Measurements from ENCODE around the gene ZNF792. TPM values are rescaled to one million over a fixed set of nuclear protein-coding genes. Genes with fewer than 3 reads are reported as not detected.
"Not testable (repeated sequence)": the region's sequence is repeated elsewhere in the genome, so short reads cannot be mapped to it uniquely, and the experiment has no call there.

ZNF792 gene
- total and polyA plus RNA-seq, 8 donors: 8.0 to 10.8 (median 9.7) TPM

GRCh38 chr19:34997071-34997617 is 33.1 kb upstream of the ZNF792 start:
- Histone ChIP-seq H3K9me3 (no peaks in the 10 kb centered on the region), H3K36me3 (peaks cover 0 to 2% of the 10 kb centered on the region in 2 donors), H3K27ac (peak overlapping the region; percentile 33 to 97), H3K4me3 (no peak overlapping the region), H3K27me3 (no peaks in the 10 kb centered on the region), H3K4me1 (peaks cover 22 to 69% of the 10 kb centered on the region in 2 donors)
- DNase-seq: no peak
- no peak for ATAC-seq
- intact Hi-C loops (cut with DNase I): no loop called here
- no peak for TF ChIP-seq CTCF (IDR thresholded peaks at IDR 0.05)

- intact Hi-C loops (cut with DNase I): no loop called here
- Histone ChIP-seq H3K9me3 (no peaks in the 10 kb centered on the region), H3K36me3 (no peaks in the 10 kb centered on the region), H3K4me3 (no peak overlapping the region), H3K27ac (peak overlapping the region; percentile 70 to 76), H3K4me1 (peaks cover 17 to 58% of the 10 kb centered on the region in 2 donors), H3K27me3 (no peaks in the 10 kb centered on the region)
- TF ChIP-seq CTCF (IDR thresholded peaks at IDR 0.05): no peak
- ATAC-seq (no peak), DNase-seq (no peak)
These were observed 31.5 kb upstream of the ZNF792 start for GRCh38 chr19:34995551-34995950.

GRCh38 chr19:34994643-34995541 is 30.9 kb upstream of the ZNF792 start:
- no peaks in the 10 kb centered on the region for H3K36me3 ChIP-seq
- H3K4me3 ChIP-seq: no peak overlapping the region
- DNase-seq: peak in 2 of 4 donors; percentile 74 to 79
- intact Hi-C loops (cut with DNase I): no loop called here
- peaks cover 17 to 58% of the 10 kb centered on the region in 2 donors for H3K4me1 ChIP-seq
- no peak for TF ChIP-seq CTCF (IDR thresholded peaks at IDR 0.05)
- no peaks in the 10 kb centered on the region for H3K9me3 ChIP-seq
- peak overlapping the region; percentile 70 to 76 for H3K27ac ChIP-seq
- H3K27me3 ChIP-seq: no peaks in the 10 kb centered on the region
- ATAC-seq: peak; percentile 75

GRCh38 chr19:34994286-34994642 is 30.2 kb upstream of the ZNF792 start:
- DNase-seq (no peak), ATAC-seq (no peak)
- no peaks in the 10 kb centered on the region for H3K36me3 ChIP-seq
- TF ChIP-seq CTCF (IDR thresholded peaks at IDR 0.05): no peak
- no peaks in the 10 kb centered on the region for H3K27me3 ChIP-seq
- peak overlapping the region; percentile 70 to 76 for H3K27ac ChIP-seq
- intact Hi-C loops (cut with DNase I): no loop called here
- peaks cover 17 to 52% of the 10 kb centered on the region in 2 donors for H3K4me1 ChIP-seq
- no peaks in the 10 kb centered on the region for H3K9me3 ChIP-seq
- no peak overlapping the region for H3K4me3 ChIP-seq

GRCh38 chr19:34992582-34992981 is 28.6 kb upstream of the ZNF792 start:
- H3K4me1 ChIP-seq: peaks cover 13 to 41% of the 10 kb centered on the region in 2 donors
- H3K4me3 ChIP-seq; ATAC-seq; H3K36me3 ChIP-seq; H3K27ac ChIP-seq; DNase-seq; intact Hi-C loops (cut with DNase I); H3K9me3 ChIP-seq; H3K27me3 ChIP-seq: not testable (repeated sequence)

Measured in left lung (tissue), 10 donors.